ENCODE results near the gene DEFB118. TPM values are rescaled to one million over a fixed set of nuclear protein-coding genes. Genes with fewer than 3 reads are reported as not detected.

The DEFB118 gene
- total RNA-seq, 1 experiment from 2014 or later = not detected

- H3K36me3 ChIP-seq = no peaks in the 10 kb centered on the region
- H3K27me3 ChIP-seq (replicated peaks) = no peaks in the 10 kb centered on the region
- DNase-seq (ENCODE audit: low read depth in 1 of 2, low spot score in 2 of 2) = no peak
- no peak overlapping the region for H3K4me3 ChIP-seq
- H3K9me3 ChIP-seq (replicated peaks) = no peaks in the 10 kb centered on the region
- H3K27ac ChIP-seq = no peak overlapping the region
- H3K4me1 ChIP-seq (replicated peaks) = no peaks in the 10 kb centered on the region
These were observed 47.3 kb downstream of the DEFB118 start for GRCh38 chr20:31415653-31416052.

- H3K27me3 ChIP-seq (replicated peaks) = no peaks in the 10 kb centered on the region
- no peak overlapping the region for H3K27ac ChIP-seq
- no peak overlapping the region for H3K4me3 ChIP-seq
- no peaks in the 10 kb centered on the region for H3K9me3 ChIP-seq (replicated peaks)
- no peaks in the 10 kb centered on the region for H3K4me1 ChIP-seq (replicated peaks)
- H3K36me3 ChIP-seq = no peaks in the 10 kb centered on the region
- no peak for DNase-seq (ENCODE audit: low read depth in 1 of 2, low spot score in 2 of 2)
These were observed 49.9 kb downstream of the DEFB118 start for GRCh38 chr20:31418307-31418706.

Other genes starting within 250 kb of the DEFB118 start
- gene DEFB115, start 110.9 kb upstream of the DEFB118 start, total RNA-seq (2014; rRNA removed; shearing (Covaris generic)) = not detected in 2 replicates
- not detected in 2 replicates for gene DEFB116, start 60.0 kb upstream of the DEFB118 start, total RNA-seq (2014; rRNA removed; shearing (Covaris generic))
- gene DEFB119, start 22.0 kb downstream of the DEFB118 start, total RNA-seq (2014; rRNA removed; shearing (Covaris generic)) = not detected in 2 replicates
- gene DEFB121, start 37.6 kb downstream of the DEFB118 start, total RNA-seq (2014; rRNA removed; shearing (Covaris generic)) = not detected in 2 replicates
- not detected in 2 replicates for gene DEFB123, start 72.0 kb downstream of the DEFB118 start, total RNA-seq (2014; rRNA removed; shearing (Covaris generic))
- not detected in 2 replicates for gene DEFB124, start 106.5 kb downstream of the DEFB118 start, total RNA-seq (2014; rRNA removed; shearing (Covaris generic))
- not detected in 2 replicates for gene REM1, start 106.7 kb downstream of the DEFB118 start, total RNA-seq (2014; rRNA removed; shearing (Covaris generic))
- 28.2 and 68.1 TPM in 2 replicates for gene HM13, start 145.8 kb downstream of the DEFB118 start, total RNA-seq (2014; rRNA removed; shearing (Covaris generic))
- gene ID1, start 236.7 kb downstream of the DEFB118 start, total RNA-seq (2014; rRNA removed; shearing (Covaris generic)) = 700 and 729 TPM in 2 replicates

All from SJSA1 (cell line).